Measurements from ENCODE around the gene PRCD.

The PRCD gene

DNA sequence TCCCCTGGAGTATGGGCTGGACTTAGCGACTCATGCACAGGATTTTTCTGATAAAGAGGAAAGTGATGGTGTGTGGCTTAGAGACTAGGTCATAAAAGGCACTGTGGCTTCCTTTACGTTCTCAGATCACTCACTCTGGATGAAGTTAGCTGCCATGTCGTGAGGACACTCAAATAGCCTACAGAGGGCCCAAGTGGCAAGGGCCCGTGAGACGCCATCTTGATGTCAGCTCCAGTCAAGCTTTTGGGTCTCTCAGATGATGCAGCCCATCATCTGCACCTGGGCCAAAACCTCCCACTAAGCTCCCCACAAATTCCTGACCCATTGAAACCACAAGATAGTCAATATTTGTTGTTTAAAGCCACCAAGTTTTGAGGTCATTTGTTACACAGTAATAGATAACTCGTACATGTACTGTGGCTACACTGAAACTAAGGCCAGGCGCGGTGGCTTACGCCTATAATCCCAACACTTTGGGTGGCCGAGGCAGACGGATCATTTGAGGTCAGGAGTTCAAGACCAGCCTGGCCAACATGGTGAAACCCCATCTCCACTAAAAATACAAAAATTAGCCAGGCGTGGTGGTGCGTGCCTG lies 31.1 kb downstream of the PRCD start:
- no peak for DNase-seq (ENCODE audit: low read depth in 2 of 2)

DNA sequence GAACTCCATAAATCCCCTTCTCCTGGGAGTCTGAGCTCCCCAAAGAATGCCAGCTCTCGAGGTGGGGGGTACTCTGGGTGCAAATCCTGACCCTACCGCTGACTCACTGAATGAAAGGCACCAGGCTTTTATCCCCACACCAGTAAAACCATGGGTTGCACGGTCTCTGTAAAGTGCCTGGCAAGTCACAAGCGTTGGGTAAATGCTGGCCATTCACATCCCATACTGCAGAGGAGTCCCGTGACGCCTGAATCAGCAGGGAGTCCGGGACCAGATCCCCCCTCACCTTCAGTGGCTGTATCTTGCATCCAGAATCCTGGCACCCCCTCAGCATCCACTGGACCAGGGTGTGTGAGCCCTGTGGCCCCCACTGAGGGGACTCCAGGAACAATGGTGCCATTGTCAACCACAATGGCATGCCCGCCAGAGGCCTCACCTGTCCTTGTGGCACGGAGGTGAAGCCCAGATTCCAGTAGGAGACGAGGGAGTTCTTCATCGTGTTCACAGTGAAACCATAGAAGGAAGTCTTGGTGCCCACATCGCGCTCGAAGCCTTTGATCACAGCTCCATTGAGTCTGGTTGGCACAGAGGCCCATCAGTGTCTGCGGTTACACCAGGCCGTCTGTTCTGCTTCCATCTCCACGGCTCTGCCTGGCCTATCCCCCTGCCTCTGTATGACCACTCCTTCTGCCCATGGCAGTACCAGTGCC lies 32.5 kb downstream of the PRCD start:
- DNase-seq (ENCODE audit: low read depth in 2 of 2), result no peak

DNA sequence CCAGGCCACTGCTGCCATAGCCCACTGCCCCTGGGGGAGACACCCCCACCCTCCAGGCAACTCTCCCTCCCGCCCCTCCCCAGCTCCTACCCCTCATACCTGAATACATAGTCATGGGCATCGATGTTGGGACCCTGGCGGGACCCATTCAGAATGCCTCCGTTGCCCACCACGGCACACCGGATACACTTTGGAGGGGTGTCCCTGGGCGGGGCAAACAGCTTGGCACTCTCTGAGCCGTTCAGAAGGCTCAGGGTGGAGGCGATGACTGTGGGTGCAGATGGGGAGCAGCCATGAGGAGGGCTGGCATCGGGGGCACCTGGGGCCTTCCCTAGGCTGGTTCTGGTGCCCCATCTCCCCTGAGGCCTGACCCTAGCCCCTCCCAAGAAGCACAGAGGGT lies 33.3 kb downstream of the PRCD start:
- DNase-seq (ENCODE audit: low read depth in 2 of 2), result no peak

DNA sequence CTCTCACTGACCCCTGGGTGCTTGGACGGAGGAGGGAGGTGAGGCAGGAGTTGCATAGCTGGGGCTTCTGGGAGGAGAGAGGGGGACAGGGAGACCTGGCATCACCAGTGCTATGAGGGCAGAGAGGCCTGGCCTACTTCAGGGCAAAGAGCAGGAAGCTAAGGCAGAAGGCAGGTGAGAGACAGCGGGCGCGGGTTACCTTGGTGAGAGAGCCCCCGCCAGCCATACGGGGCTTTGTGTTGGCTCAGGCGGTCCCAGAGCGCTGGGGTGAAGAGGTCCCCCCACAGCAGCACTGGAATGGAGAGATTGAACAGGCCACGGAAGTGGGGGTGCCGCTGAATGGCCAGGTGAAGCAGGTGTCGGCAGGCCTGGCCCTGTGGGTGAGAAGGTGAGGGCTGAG lies 34.3 kb downstream of the PRCD start:
- no peak for DNase-seq (ENCODE audit: low read depth in 2 of 2)

DNA sequence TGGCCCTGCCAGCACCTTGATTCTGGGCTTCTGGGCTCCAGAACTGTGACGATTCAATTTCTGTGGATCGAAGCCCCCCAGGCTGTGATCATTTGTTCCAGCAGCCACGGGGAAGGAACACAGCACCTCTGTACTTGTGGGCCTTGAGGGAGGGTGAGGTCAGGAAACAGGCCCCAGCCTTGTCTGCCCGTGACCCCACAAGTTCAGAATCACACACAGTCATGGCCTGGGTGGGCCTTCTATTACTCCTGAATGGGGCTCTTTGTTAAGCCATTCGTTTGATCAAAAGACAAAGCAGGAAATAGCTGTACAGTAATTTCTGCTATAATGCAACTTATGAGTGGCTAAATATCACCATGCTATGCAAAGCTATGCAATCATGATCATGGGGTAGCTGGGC lies 35.7 kb downstream of the PRCD start:
- no peak for DNase-seq (ENCODE audit: low read depth in 2 of 2)

DNA sequence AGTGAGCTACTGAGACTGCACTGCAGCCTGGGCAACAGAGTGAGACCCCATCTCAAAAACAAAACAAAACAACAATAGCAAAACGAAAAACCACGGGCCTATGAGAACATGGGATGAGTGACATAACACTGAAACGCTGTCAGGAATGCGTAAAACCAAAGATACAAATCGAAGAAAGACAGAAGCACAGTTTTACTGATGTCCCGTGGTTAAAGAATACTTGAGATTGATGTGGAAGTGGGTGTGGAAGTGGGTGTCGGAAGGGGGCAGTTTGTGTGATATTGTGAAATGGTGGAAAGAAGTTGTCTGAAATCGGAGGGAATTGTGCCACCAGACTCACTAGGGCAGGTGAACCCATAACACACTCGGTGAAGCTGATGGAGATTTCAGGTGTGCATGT lies 36.3 kb downstream of the PRCD start:
- no peak for DNase-seq (ENCODE audit: low read depth in 2 of 2)

DNA sequence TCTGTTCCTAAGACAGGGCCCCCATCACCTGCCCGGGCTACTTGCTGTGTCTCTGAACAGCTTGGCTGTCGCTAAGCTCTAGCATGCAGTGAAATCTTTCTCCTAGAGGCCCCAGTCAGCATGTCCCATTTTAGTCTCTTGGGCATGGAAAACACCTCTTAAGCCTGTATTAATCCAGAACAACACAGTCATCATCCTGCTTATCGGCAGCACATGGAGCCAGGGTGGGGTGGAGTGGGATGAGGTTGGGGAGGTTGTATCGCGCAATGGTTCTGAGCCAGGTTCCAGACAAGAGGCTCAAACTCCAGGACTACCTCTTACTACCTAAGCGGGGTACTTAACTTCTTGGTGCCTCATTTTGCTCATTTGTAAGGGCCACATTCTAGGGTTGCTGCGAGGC lies 38.0 kb downstream of the PRCD start:
- DNase-seq (ENCODE audit: low read depth in 2 of 2), result no peak

DNA sequence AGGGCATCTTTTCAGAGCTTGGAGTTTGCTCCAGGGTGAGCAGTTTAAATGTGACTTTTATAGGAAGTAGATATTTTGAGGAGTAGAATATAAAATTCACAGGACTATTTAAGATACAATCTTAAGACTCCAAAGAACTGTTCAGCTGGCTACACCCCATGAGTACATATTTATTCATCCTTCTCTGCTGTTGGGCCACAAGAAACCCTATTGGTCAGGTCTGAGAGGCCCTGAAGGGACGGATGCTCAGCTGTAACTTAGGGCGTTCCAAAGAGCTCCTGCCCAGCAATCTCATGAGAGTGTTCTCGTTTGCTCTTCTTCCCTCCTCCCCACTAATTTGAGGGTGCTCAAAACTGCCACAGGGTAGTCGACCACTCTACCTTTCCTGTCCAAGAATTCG lies 38.5 kb downstream of the PRCD start:
- DNase-seq (ENCODE audit: low read depth in 2 of 2), result no peak

DNA sequence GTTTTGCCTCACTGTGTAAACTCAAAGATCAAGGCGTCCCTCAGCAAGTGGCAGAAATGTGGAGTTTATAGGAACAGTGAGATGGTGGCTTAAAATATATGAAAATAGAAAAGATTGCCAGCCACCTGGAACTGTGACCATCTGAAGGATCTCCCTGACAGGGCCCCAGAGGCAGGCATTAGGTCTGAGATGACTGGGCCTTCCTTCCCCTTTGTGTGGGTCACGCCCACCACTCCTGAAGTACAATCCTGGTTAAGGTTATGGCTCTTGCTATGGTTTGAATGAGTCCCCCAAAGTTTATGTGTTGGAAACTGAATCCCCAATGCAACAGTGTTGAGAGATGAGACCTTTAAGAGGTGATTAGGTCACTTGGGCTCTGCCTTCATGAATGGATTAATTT lies 39.4 kb downstream of the PRCD start:
- no peak for DNase-seq (ENCODE audit: low read depth in 2 of 2)

DNA sequence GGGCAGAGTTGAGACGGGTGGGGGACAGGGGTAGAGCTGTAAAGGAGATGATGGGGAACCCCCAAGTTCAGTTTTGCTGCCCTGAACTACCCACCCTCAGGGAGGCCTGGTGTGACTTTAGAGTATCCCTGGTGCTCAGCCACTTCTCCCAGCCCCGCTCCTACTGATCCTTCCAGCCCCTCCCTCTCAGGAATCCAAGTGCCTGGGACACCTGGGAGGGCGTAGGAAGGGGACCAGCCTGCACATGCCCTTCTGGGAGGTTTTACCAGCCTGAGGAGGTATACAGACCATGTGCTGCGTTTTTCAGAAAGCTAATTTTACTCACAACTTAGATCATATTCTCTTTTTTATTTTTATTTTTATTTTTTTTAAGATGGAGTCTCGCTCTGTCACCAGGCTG lies 41.7 kb downstream of the PRCD start:
- no peak for DNase-seq (ENCODE audit: low read depth in 2 of 2)

DNA sequence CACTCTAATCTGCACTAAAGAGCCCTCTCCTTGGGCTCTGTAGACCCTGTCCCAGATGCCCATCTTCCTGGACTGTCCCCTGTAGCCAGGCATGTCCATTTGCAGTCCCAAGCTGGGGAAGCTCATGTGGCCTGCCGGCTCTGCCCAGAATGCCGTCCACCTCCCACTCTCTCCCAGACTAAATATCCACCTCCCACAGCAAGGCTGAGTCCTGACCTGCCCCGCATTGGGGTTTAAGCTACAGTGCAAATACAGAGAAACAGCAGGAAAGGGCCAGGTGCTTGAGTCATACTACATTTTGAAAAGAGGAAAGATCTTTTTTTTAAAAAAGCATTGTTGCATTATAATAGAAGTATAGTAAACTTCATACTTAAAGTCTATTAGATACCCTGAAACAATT lies 42.8 kb downstream of the PRCD start:
- no peak for DNase-seq (ENCODE audit: low read depth in 2 of 2)

DNA sequence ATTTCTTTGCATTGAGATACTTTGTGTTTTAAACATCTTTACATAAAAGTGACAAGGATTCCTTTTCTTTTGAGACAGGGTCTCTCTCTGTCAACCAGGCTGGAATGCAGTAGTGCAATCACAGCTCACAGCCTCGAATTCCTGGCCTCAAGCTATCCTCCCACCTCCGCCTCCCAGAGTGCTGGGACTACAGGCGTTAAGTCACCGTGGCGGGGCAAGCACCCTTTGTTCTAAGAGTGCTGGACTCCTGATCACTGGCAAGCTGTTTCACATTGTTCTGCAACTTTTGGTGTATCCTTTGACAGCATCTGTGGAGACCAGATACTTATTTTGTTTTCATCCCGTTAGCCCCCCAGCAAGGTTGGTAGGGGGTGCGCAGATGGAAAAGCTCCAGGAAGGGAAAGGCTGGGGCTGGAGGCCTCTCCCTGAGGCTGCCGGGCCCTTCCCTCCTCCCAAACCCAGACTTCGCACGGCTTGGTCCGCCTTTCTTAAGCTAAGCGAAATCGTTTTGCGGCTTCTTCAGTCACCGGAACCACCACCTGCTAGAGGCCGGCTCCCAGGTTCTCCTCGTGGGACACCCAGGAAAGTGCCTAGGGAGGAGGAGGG lies 44.7 kb downstream of the PRCD start:
- DNase-seq (ENCODE audit: low read depth in 2 of 2), result no peak

DNA sequence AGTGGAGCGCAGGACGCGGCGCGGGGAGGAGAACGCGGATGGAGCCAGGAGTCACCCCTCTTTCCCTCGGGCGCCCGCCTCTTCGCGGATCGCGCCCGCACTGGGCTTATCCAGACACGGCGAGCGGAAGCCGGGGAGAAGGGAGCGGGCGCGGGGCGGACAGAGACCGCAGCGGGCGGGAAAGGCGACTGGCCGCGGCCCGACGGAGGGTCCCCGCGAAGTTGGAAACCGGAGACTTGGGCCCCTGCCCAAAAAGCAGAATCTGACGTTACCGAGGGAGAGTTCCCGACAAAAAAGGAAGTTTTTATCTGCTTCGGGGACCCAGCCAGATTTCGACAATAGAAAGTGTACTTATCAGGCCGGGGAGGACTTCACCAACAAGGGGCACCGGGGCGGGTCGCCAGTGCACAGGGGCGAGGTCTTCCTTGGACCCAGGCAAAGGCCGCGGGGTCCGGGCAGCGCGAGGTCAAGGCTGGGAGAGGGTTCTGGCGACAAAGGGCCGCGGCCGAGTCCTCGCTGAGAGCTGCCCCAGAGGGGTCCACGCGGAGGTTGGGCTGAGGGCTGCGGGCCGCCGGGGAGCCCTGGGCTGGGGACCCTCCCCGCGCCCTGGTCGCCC lies 45.3 kb downstream of the PRCD start:
- DNase-seq (ENCODE audit: low read depth in 2 of 2), result no peak

DNA sequence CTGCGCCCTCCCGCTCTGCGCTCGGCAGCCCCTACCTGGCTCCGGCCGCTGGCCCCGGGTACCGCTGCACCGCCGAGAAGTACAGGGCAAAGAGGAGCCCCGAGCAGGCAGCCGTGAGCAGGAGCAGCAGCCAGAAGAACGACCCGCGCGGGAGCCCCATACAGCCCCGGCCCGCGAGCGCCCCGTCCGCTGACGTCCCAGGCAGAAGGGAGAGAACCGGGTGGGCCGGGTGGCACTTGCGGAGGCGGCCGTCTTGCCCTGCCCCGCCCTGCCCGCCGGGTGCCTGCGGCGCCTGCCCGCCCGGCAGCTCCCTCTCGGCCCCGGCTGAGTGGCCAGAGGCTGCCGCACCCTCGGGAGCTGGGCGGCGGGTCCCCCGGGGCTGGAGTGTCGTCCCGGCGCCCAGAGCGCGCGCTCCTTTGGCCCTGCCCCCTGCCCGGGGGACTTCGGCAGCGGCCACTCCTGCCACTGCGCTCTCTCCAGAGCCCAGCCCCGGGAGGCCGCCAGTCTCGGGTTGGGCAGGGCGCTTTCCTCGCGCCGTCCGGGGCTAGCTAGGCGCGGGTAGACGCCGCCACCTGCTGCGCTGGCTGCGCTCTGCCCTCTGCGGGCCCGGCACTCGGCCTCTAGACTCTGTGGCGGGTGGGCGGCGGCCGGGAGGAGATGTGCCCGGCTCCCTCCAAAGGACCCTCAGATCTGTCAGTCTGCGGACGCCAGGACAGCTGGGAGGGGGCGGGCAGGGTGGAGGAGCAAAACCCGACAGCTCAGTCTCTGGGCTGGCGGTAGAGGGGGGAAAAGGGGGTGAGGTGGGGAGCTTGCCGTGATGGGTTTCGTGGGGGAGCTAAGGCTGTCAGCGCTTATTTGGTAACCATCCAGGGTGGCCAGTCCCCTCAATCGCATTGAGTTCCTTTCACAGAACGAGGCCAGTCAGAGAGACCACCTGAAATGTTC lies 46.1 kb downstream of the PRCD start, which contains the start of gene ST6GALNAC2:
Gene ST6GALNAC2 (minus strand): TSS at position 212 of the 945 bp plus-strand sequence. CDS start 52 bp downstream, at position 160.
- DNase-seq (ENCODE audit: low read depth in 2 of 2), result peak in 1 of 2 donors; percentile 34

DNA sequence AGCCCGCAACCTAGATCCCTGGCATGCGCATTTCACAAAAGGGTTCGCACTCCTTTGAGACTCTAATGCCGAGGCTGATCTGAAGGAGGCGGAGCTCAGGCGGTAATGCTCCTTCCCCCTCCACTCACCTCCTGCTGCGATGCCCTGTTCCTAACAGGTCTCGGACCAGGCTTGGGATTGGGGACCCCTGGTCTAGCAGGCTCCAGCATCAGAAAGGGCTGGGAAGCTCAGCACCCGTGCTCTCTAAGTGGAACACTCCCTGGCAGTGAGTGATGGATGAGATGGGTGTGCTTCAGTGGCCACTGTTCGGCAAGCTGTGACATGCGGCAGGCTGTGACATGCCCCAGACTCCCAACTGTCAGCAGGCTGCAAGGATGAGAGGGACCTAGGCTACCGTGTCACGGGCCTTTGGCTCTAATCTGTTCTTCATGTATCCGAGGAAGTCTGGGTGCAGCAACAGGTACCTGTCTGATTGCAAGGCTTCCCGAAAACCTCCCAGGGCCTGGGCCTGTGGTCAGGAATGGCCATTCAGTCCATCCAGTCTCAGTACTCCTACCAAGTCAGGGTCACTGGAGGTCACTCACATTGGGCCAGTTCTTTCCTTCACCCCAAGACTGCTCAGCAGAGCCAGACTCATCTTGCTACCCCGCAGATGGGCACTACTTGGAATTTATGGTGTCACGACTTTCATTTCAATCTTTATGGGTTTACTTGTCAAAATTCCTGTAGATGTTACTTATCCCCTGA lies 47.1 kb downstream of the PRCD start:
- DNase-seq (ENCODE audit: low read depth in 2 of 2), result no peak

DNA sequence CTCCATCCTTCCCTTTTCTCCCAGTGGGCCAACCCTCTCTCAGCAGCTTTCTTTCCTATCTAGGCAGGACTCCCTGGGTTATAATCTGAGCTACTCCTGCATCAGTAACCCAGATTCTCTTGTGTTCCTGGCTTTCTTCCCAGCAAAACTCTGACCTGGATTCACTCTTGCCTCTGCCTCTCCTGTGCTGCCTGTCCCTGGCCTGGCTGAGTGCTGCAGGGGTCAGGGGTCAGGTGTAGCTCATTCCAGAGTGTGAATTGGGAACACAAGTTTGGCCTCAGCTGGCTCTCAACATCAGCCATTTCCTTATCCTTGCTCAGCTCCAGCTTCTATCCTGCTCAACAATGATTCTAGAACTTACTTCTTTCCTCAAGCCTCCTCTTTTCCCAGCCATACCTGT lies 48.3 kb downstream of the PRCD start:
- DNase-seq (ENCODE audit: low read depth in 2 of 2), result no peak

DNA sequence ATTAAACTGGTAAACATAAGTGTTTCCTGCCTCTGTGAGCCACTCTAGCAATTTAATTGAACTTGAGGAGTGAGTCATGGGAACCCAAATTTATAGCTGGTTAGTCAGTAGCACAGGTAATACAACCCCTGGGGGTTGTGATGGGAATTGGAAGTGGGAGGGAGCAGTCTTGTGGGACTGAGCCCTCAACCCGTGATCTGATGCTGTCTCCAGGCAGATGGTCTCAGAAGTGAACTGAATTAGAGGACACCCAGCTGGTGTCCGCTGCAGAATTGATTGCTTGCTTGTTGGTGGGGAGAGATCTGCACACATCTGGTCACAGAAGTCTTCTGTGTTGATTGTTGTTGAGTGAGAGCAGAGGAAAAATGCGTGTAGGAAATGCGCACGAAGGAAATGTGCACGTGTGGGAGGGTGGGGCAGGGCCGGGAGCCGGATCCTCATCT lies 53.6 kb downstream of the PRCD start:
- DNase-seq (ENCODE audit: low read depth in 2 of 2), result no peak

DNA sequence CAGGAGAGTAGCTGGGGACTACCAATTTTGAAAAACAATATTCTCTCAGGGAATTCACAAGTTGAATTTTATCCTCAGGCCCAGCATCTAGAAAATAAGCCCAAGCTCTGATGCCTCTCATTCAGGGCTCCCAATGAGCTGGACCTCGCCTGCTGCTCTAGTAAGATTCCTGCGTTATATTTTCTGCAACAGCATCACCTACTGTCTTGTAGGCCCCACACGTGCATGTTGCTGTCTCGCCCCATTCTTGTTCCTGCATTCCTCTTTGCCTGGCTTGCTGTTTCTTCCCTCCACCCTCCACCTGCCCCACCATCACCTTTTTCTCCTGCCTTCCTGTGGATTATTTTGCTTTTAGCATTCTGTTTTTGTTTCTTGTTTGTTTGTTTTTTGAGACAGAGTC lies 54.1 kb downstream of the PRCD start:
- DNase-seq (ENCODE audit: low read depth in 2 of 2), result no peak

DNA sequence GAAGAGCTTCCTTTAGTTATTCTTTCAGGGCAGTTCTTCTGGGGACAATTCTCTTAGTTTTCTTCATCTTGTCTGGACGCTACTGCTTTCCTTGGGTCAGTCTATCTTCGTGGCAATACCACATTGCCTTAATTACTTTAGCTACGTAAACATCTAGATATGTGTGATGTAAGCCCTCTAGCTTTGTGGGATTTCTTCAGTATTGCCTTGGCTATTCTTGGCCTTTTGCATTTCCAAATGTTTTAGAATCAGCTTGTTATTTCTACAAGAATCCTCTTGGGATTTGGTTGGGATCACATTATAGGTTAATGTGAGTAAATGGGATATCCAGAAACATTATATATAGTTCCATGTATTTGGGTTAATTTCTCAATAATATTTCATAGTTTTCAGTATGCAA lies 54.8 kb downstream of the PRCD start:
- DNase-seq (ENCODE audit: low read depth in 2 of 2), result no peak

Data from stimulated activated CD4-positive, alpha-beta T cell treated with anti-CD3 and anti-CD28 coated beads, Interleukin-1b, Interleukin-23, amount 100 ng/mL, for 4 hours (primary cell).